MM.1S (cell line): ENCODE measurements around the gene FBXO22.

Source experiments
- CTCF ChIP-seq: fragments of 300-600 bp; sonication (generic); IDR thresholded peaks from 2 replicates; pipeline ENCODE4 v1.5.1; 2016; ENCODE audit warnings: antibody characterized with exemption, low read length, mixed read lengths
- EZH2 ChIP-seq: fragments of 300-600 bp; sonication (generic); optimal IDR thresholded peaks from 2 replicates; pipeline ENCODE3; 2017; ENCODE audit warnings: low read depth, mild to moderate bottlenecking, antibody characterized with exemption, low read length, mixed read lengths
- EZH2phosphoT487 ChIP-seq: fragments of 300-600 bp; sonication (generic); IDR thresholded peaks from 2 replicates; pipeline ENCODE4 v1.6.1; 2018; ENCODE audit warnings: antibody characterized with exemption, low read length

- TF ChIP-seq CTCF (no peak), EZH2 (no peak), EZH2phosphoT487 (no peak)
Observed at GRCh38 chr15:75866916-75867315, 36.8 kb upstream of the FBXO22 start.
